ENCODE results near the gene TRAM2.

The TRAM2 gene

GRCh38 chr6:52566853-52567279 lies 10.0 kb downstream of the TRAM2 start:
- no peak for DNase-seq (ENCODE audit: low read depth in 2 of 2)

DNA sequence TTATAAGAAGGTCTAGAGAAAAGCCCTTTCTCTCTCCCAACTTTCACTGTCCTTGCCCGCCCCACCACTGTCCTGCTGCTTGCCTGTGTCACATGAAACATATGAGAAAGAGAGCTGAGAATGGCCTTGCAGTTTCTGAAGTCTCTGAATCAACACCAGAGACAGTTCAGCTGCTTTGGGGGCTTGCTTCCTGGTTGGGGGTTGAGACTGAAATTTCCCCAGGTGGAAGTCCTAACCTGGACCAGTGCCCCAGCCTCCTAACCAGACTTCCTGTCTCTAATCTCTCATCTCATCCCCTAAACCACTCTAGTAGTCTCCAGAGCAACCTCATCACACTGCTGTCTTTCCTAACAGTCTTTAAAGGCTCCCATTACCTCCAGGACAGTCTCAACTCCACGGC lies 10.7 kb downstream of the TRAM2 start:
- DNase-seq (ENCODE audit: low read depth in 2 of 2) = no peak

DNA sequence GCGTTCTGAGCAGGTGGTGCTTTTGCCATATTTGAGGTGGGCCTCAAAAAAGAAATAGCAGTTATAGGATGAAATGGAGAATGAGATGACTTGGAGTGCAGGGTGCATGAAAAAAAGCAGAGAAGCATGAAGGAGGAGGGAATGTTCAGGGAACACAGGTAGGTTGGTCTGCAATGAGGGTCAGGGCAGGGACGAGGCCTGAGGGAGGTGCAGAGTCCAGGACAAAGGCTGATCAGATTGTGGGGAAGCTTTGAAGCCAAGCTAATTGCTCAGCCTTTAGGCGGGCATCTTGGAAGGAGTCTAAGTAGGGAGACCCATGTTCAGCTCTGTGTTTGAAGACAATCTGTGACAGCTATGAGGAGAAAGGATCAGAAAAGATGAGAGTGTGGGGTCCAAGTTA lies 12.0 kb downstream of the TRAM2 start:
- DNase-seq (ENCODE audit: low read depth in 2 of 2) = no peak

DNA sequence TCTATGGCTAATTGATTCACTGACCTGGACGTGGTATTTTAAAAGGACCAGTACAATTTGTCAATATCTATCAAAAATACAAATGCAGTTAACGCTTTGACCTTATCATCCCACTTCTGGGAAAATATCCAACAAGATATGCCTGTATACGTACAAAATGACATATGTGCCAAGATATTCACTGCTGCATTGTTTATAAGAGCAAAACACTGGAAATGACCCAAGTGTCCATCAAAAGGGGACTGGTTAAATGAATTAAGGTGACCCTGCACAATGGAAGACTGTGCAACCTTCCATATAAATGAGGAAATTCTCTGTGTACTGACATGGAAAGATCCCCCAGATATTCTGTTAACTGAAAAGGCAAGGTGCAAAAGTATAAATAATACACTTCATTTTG lies 13.9 kb downstream of the TRAM2 start:
- DNase-seq (ENCODE audit: low read depth in 2 of 2) = no peak

DNA sequence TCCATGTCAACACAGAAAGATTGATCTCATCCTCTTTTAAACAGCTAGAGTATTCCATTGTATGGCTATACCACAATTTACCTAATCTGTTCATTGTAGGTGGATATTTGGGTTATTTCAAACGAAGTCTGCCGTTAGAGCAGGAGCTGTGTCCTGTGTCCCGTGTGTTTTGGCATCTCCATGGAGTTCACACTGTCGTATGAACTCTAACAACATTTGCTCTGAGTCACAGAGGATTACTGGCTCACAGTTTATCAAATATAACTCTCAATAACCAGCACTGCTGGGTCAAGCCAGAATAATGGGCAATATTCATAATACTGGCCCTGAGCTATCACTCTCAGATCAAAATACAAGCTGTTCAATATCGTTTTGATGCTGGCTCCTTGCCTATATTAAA lies 16.4 kb downstream of the TRAM2 start:
- no peak for DNase-seq (ENCODE audit: low read depth in 2 of 2)

- no peak for DNase-seq (ENCODE audit: low read depth in 2 of 2)
Observed at GRCh38 chr6:52558266-52559000, 18.4 kb downstream of the TRAM2 start.

- no peak for DNase-seq (ENCODE audit: low read depth in 2 of 2)
Observed at GRCh38 chr6:52557389-52558265, 19.2 kb downstream of the TRAM2 start.

- no peak for DNase-seq (ENCODE audit: low read depth in 2 of 2)
Observed at GRCh38 chr6:52555518-52556233, 21.2 kb downstream of the TRAM2 start.

DNA sequence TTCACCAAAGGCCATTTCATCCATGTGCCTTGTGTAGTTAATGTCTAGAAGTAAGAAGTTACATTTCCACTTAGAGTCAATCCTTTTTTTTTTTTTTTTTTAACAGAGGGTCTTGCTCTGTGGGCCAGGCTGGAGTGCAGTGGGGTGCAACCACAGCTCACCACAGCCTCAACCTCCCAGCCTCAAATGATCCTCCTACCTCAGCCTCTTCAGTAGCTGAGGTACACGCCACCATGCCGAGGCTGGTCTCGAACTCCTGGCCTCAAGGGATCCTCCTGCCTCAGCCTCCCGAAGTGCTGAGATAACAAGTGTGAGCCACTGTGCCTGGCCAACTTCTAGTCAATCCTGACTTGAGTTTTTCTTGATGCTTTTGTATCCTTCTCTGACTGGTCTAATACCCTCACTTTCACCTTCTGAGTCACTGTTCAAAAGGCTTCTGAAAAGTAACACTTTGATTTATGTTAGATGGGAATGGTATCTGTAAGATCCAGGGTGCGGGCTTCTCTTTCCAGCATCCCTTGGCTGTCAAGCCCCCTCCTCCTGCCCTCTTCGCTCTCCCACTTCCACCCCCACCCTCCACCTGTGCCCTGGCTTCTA lies 22.1 kb downstream of the TRAM2 start:
- no peak for DNase-seq (ENCODE audit: low read depth in 2 of 2)

- no peak for DNase-seq (ENCODE audit: low read depth in 2 of 2)
Observed at GRCh38 chr6:52553719-52554118, 23.1 kb downstream of the TRAM2 start.

DNA sequence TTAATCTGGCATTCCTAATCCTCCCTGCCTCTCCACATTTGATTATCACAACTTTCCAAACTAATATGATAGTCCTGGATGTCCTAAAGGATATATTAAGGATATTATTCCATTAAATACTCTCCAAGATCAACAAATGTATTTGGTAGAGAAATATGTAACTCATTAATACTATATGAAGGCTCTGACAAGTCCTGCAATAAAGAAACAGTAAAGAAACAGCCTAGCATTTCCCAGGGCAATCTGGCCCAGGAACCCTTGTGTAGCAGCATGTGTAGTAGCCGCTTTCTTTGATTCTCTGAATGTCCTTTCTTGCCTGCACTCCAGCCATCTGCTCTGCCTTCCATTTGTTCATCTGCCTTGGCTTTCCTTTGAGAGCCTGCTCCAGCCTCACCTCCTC lies 23.7 kb downstream of the TRAM2 start:
- no peak for DNase-seq (ENCODE audit: low read depth in 2 of 2)

DNA sequence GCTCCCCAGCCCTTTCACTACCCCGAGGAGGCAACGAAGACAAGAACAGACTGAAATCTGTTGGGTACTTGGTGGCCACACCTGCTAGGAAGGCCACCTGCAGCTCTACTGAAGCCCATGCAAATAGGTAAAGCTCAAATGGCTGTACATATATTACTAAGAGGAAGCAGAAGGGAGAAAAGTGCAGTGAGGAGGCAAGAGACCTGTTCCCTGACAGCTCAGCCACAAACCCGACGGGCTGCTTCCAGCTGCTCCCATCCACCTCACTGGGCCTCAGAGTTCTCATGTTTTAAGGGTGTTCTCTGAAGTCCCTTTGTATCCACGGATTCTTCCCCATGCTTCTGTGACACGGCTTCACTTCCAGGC lies 24.6 kb downstream of the TRAM2 start:
- no peak for DNase-seq (ENCODE audit: low read depth in 2 of 2)

DNA sequence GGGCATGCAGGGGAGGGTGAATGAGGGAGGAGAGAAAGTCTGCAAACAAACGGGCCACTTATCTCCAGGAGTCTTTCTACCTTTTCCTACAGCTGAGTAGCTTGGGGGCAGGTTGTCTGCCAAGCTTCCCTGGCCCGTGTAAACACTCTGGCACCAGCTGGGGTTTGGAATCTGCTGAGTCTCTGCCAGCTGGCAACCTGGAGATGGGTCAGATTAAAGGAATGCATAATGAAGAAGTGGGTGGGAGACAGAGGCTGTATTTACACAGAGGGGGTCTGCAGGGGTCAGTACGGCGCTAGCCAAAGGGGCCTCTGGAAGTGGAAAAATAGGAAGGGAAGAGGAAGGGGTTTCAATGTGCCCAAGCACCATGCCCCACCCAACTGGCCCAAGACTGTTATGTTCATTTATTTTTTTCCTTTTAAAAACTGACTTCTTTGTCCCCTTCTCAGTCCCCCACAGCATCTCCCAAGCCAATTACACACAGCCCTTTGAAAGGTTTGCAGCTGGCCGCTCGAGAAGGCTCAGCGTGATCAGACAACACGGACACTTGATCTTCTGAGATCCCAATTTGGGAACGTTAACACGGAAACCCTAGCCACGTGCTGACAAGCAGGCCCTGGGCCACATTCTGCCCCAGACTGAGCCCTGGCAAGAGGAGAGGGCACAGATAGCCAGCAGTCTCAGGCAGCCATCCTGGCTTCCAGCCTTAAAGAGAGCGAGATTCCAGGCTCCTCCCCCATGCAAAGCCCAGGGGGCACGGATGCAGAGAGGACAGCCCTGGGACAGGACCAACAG lies 25.2 kb downstream of the TRAM2 start:
- DNase-seq (ENCODE audit: low read depth in 2 of 2) = no peak

- DNase-seq (ENCODE audit: low read depth in 2 of 2) = no peak
Observed at GRCh38 chr6:52550870-52551269, 26.0 kb downstream of the TRAM2 start.

DNA sequence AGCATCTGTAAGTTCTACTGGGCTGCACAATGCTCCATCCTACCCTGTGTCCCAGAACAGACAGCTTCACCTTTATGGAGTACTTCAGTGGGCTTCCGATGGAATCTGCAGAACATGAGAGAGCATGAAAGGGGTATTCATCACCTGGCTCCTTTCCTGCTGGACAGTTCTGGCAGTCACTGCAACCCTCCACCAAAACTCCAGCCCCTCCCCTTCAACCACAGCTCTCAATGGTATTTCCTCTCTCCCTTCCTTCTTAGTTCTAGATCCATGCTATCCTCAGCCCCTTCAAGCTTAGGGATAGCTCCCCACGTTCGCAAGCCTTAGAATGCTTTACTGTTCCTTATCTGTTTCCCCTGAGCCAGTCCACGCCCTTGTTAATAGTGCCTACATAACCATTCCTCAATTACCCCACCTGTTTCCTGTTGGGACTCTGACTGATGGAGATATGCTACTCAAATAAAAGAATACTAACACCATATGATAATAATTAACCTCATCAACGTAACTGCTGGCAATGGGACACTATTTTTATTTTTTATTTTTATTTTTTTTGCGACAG lies 26.8 kb downstream of the TRAM2 start:
- DNase-seq (ENCODE audit: low read depth in 2 of 2) = no peak

GRCh38 chr6:52549428-52549827 lies 27.4 kb downstream of the TRAM2 start:
- DNase-seq (ENCODE audit: low read depth in 2 of 2) = no peak

- DNase-seq (ENCODE audit: low read depth in 2 of 2) = no peak
Observed at GRCh38 chr6:52548999-52549398, 27.9 kb downstream of the TRAM2 start.

GRCh38 chr6:52548353-52548713 lies 28.5 kb downstream of the TRAM2 start:
- DNase-seq (ENCODE audit: low read depth in 2 of 2) = no peak

DNA sequence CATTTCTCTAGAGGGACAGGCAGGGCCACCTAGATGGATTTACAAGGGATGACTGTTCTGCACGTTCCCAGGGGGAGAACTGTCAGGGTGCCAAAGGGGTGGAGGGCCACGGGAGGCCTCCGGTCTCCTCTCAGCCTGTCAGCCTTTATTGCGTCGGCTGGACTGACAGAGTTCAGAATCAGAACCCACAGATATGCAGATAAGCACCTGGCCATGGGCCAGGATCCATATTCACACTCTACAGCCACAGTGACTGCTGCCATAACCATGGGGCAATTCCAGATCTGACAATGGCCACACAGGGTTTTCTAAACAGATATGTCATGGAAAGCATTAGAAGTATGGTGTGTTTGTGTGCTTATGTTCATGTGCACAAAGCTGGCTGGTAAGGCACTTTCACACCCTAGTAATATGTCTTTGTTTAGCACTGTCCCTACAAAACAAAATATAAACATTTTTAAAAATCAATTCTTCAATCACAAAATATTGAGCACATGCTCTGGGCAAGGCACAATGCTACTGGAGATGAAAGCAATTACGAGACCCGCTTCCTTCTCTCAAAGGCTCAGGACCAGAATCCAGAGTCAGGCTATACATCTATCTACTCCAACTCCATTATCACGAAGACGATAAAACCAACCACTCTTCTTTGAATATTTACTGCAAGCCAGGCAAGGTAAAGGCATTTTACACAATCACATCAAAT lies 29.1 kb downstream of the TRAM2 start:
- DNase-seq (ENCODE audit: low read depth in 2 of 2) = no peak

- no peak for DNase-seq (ENCODE audit: low read depth in 2 of 2)
Observed at GRCh38 chr6:52546678-52547077, 30.2 kb downstream of the TRAM2 start.
